ENCODE measurements around the gene SEC61A1.

Gene SEC61A1

GRCh38 chr3:128060473-128061381, 8.5 kb downstream of the SEC61A1 start:
- no peak for DNase-seq

GRCh38 chr3:128062033-128062745, 10.0 kb downstream of the SEC61A1 start:
- no peak for DNase-seq

GRCh38 chr3:128063865-128064264, 11.6 kb downstream of the SEC61A1 start:
- DNase-seq = no peak

GRCh38 chr3:128064962-128065361, 12.7 kb downstream of the SEC61A1 start:
- DNase-seq = no peak

GRCh38 chr3:128066114-128066513, 13.9 kb downstream of the SEC61A1 start:
- DNase-seq = no peak

GRCh38 chr3:128066676-128067075, 14.4 kb downstream of the SEC61A1 start:
- no peak for DNase-seq

- no peak for DNase-seq
These were observed 15.3 kb downstream of the SEC61A1 start for GRCh38 chr3:128067489-128067888.

GRCh38 chr3:128068156-128068620, 16.0 kb downstream of the SEC61A1 start:
- DNase-seq = no peak

GRCh38 chr3:128069271-128069670, 17.0 kb downstream of the SEC61A1 start:
- DNase-seq = no peak

GRCh38 chr3:128070898-128071591, 18.8 kb downstream of the SEC61A1 start:
- DNase-seq = no peak

- DNase-seq = no peak
These were observed 19.7 kb downstream of the SEC61A1 start for GRCh38 chr3:128071771-128072453.

- no peak for DNase-seq
These were observed 20.4 kb downstream of the SEC61A1 start for GRCh38 chr3:128072454-128073184.

GRCh38 chr3:128073185-128073725, 21.0 kb downstream of the SEC61A1 start:
- DNase-seq = no peak

GRCh38 chr3:128073807-128074206, 21.6 kb downstream of the SEC61A1 start:
- no peak for DNase-seq

- DNase-seq = no peak
These were observed 22.7 kb downstream of the SEC61A1 start for GRCh38 chr3:128074851-128075521.

- peak; percentile 85 for DNase-seq
These were observed 23.6 kb downstream of the SEC61A1 start for GRCh38 chr3:128075522-128076482.

- DNase-seq = peak; percentile 34
These were observed 24.4 kb downstream of the SEC61A1 start for GRCh38 chr3:128076483-128077201.

GRCh38 chr3:128077202-128077624, 25.0 kb downstream of the SEC61A1 start:
- no peak for DNase-seq

- no peak for DNase-seq
These were observed 25.4 kb downstream of the SEC61A1 start for GRCh38 chr3:128077665-128078064.

Data from NCI-H2107 (cell line).